K562 (cell line): ENCODE data around the gene HNF4A.

Experiments
- COPS2 ChIP-seq: fragments of 450-650 bp; conservative IDR thresholded peaks from 2 replicates; pipeline ENCODE4 v1.6.1; 2016; ENCODE audit warnings: mild to moderate bottlenecking, moderate library complexity
- DPF2 ChIP-seq: fragments of 450-650 bp; IDR thresholded peaks from 2 replicates; pipeline ENCODE4 v1.6.1; 2016
- FOXK1 ChIP-seq: sonication (generic); formaldehyde crosslinking; IDR thresholded peaks from 2 replicates; pipeline ENCODE4 v1.8.0; 2022; ENCODE audit warnings: missing genetic modification reagents, mild to moderate bottlenecking, borderline replicate concordance
- TF ChIP-seq, protein P1 (sequence below), 3 experiments: IDR thresholded peaks in 2 of 3; conservative IDR thresholded peaks in 1 of 3; 2 replicates each; pipeline ENCODE4 v1.5.1; 2011 to 2012; ENCODE audit warnings: low read length in 3 of 3, mild to moderate bottlenecking in 3 of 3, control low read depth in 2 of 3, improper control_type of control experiment in 1 of 3, inconsistent platforms in 1 of 3, low read depth in 1 of 3, mixed read lengths in 1 of 3, moderate library complexity in 1 of 3; ENCODE audit not compliant: insufficient read depth in 2 of 3

GRCh38 chr20:44461803-44462174 is 106.3 kb downstream of the HNF4A start:
- TF ChIP-seq COPS2 (no peak), FOXK1 (CRISPR knock-in tag) (no peak), DPF2 (no peak)
- TF ChIP-seq, protein P1, sequence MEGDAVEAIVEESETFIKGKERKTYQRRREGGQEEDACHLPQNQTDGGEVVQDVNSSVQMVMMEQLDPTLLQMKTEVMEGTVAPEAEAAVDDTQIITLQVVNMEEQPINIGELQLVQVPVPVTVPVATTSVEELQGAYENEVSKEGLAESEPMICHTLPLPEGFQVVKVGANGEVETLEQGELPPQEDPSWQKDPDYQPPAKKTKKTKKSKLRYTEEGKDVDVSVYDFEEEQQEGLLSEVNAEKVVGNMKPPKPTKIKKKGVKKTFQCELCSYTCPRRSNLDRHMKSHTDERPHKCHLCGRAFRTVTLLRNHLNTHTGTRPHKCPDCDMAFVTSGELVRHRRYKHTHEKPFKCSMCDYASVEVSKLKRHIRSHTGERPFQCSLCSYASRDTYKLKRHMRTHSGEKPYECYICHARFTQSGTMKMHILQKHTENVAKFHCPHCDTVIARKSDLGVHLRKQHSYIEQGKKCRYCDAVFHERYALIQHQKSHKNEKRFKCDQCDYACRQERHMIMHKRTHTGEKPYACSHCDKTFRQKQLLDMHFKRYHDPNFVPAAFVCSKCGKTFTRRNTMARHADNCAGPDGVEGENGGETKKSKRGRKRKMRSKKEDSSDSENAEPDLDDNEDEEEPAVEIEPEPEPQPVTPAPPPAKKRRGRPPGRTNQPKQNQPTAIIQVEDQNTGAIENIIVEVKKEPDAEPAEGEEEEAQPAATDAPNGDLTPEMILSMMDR (IDR thresholded peaks at IDR 0.05 in 2 of 3, conservative IDR thresholded peaks at IDR 0.05 in 1 of 3; ENCODE audit: insufficient read depth in 2 of 3, low read depth in 1 of 3, low read length in 3 of 3) = no peak
